Kidney epithelial cell (primary cell): Measurements from ENCODE around the gene ARL6. TPM values are rescaled to one million over a fixed set of nuclear protein-coding genes. Genes with fewer than 3 reads are reported as not detected.

Experiments used
- DNase-seq: peaks from one replicate; pipeline ENCODE4 v3.0.0-alpha.2; 2010; ENCODE audit warnings: low read depth
- H3K27me3 ChIP-seq: 2 replicates; pipeline ENCODE4 v1.6.0; 2011; ENCODE audit warnings: low read length; ENCODE audit not compliant: control insufficient read depth, insufficient read depth
- H3K36me3 ChIP-seq: 2 replicates; pipeline ENCODE4 v1.5.1; 2011; ENCODE audit warnings: low read length; ENCODE audit not compliant: control insufficient read depth, insufficient read depth
- H3K4me3 ChIP-seq: 2 replicates; pipeline ENCODE4 v1.5.1; 2011; ENCODE audit warnings: low read depth, mild to moderate bottlenecking, control low read depth, low read length
- total RNA-seq: library from RNA; depleted of rRNA; stranded (reverse); fragments of >200 nt; gene quantifications from 2 replicates; pipeline ENCODE4 v1.2.3, GENCODE V29; 2015
- TF ChIP-seq, protein P1 (sequence below): IDR thresholded peaks from 2 replicates; pipeline ENCODE4 v1.5.1; 2011; ENCODE audit warnings: mild to moderate bottlenecking, moderate library complexity, low read length, control low read depth, inconsistent platforms; ENCODE audit not compliant: insufficient read depth, poor library complexity, severe bottlenecking

ARL6 gene
- total RNA-seq, 1 donor from 2014 or later: 13.0 TPM

DNA sequence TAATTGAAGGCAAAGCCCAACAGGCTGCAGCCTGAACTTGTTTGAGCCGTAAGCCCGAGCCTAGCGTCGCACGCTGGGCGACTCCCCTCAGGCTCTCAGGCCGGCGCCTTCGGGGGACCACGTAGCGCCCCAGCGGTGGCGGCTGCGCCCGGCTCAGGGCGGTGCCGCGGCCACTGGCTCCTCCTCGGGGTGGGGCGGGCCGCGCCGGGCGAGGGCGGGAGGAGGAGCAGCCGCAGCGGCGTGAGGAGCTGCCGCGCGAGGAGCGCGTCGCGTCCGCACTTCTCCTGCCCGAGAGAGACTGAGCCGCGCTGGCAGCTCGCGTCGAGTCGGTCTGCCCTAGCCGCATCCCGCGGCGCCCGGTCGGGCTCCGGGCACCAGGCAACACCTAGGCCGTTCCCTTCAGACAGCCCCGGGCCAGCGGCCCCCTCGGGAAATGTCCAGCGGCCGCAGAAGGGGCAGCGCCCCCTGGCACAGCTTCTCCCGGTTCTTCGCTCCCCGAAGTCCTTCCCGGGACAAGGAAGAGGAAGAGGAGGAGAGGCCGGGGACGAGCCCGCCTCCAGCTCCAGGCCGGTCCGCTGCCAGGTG, 57.3 kb downstream of the ARL6 start, which contains the start of gene CRYBG3:
CRYBG3 (plus strand) TSS at position 238 of the 585 bp plus-strand sequence; CDS start at position 434, 196 bp downstream.
- H3K27me3 ChIP-seq: no peaks in the 10 kb centered on the region
- H3K4me3 ChIP-seq: peak within 1 kb of the TSS; percentile 65
- DNase-seq: peak; percentile 38
- TF ChIP-seq, protein P1, sequence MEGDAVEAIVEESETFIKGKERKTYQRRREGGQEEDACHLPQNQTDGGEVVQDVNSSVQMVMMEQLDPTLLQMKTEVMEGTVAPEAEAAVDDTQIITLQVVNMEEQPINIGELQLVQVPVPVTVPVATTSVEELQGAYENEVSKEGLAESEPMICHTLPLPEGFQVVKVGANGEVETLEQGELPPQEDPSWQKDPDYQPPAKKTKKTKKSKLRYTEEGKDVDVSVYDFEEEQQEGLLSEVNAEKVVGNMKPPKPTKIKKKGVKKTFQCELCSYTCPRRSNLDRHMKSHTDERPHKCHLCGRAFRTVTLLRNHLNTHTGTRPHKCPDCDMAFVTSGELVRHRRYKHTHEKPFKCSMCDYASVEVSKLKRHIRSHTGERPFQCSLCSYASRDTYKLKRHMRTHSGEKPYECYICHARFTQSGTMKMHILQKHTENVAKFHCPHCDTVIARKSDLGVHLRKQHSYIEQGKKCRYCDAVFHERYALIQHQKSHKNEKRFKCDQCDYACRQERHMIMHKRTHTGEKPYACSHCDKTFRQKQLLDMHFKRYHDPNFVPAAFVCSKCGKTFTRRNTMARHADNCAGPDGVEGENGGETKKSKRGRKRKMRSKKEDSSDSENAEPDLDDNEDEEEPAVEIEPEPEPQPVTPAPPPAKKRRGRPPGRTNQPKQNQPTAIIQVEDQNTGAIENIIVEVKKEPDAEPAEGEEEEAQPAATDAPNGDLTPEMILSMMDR: peak; percentile 49
- no peaks in the 10 kb centered on the region for H3K36me3 ChIP-seq

DNA sequence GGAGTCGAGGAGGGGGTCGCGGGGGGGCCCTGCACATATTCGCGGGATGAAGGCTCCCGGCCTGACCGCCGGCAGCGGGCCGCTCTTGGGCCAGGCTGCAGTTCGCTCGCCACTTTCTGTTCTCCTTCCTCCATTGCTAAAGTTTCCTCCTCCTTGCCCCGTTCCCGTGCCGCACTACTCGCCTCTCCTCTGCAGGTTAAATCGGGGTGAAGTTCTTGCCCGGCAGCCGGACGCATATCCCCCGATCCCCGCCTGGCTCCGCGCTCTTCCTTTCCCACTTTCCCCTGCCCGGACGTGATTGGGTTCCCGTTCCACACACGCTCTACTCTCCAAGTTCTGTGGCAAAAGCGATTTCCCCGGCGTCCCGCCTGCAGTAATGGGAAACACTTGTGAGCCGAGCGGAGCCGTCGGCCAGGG, 57.8 kb downstream of the ARL6 start:
- Histone ChIP-seq H3K36me3 (no peaks in the 10 kb centered on the region), H3K4me3 (peak overlapping the region; percentile 65), H3K27me3 (no peaks in the 10 kb centered on the region)
- TF ChIP-seq, protein P1: no peak
- DNase-seq: peak; percentile 19

DNA sequence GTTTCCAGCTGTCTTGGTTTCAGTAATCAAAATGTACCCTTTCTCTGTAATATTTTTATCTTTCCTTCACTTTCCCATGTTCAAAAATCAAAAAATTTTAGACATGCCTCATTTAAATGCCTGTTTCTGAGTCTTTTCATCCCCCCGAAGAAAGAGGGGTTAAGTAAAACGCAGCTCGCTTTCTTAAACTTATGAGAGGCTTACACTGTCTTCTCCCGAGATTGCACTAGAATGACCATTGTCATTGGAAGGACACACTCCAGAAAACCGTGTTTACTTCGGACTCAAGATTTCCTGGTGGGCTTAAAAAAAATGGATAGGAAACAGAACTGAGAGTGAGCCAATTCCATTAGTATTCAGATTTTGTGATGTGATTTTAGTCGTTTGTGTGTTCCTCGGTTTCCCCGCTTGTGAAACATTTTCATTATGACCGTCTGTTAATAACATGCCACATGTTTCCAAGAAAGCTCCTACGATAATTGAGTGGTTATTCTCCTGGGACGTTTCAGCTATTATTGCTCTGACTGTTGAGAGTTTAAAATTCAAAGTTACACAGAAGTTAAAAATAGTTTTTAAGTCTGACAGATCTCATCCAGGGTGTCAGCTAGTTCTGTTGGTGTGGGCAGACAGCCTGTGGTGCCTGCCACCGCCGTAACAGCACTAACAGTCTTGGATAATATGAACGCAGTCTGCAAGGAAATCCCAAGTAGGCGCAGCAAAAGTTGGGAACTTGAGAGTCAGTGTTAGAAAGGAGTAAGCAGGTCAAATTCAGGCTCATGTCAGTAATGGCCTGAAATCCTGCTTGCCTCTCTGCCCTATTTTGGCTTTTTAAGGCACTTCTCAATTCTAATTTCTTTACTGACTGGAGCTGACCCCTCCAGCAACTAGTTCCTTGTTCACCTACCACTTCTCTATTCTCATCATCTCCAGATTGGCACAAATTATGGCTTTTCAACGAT, 58.8 kb downstream of the ARL6 start:
- Histone ChIP-seq H3K36me3 (no peaks in the 10 kb centered on the region), H3K27me3 (no peaks in the 10 kb centered on the region), H3K4me3 (peak overlapping the region; percentile 65)
- TF ChIP-seq, protein P1: no peak
- DNase-seq: no peak

DNA sequence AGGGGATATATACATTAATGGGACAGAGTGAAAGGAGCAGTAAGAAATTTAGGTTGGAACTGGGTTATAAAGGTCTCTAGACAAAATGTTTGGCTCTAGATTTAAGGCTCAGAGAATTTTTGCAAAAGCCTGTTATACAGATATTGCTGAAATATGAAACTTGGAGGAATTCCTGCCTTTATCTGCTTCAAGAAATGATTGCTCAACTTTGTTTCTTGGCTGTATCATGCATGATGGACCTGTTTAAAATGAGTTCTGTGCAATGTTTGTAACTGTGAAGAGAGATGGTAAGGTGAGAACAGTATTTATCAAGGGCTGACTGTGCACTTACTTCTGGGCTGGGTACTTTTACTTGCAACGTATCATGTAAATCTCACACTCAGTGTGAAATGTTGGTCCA, 60.5 kb downstream of the ARL6 start:
- Histone ChIP-seq H3K36me3 (no peaks in the 10 kb centered on the region), H3K27me3 (no peaks in the 10 kb centered on the region), H3K4me3 (no peak overlapping the region)
- DNase-seq: no peak
- TF ChIP-seq, protein P1: no peak

DNA sequence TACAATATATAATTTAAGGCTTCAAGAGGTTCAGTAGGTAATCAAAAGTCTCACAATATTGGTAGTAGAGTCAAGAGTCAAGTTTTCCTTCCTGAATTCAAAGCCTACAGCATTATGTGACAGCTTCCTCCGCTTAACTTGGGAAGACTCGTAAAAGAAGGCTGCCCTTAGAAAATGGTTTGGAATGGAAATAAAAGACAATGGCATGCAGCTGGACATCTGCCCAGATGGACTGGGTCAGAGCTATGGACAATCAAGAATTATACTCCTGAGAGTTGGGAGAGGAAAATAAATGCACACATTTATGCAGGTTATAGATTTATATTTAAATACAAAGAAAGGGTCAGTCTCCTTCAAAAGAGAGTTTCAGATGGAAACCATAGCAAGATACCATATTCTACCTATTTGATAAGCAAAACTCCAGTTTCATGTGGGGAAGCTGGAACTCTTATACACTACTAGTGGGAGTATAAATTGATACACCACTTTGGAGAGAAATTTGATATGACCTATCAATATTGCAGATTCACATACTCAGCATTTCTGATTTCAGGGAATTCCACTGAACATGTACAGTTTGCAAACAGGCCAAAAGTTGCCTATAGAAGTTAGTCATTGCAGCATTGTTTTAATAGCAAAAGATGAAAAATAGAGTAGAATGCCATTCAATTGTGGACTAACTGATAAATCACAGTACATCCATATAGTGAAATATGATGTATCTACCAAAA, 63.3 kb downstream of the ARL6 start:
- Histone ChIP-seq H3K36me3 (no peaks in the 10 kb centered on the region), H3K27me3 (no peaks in the 10 kb centered on the region), H3K4me3 (no peak overlapping the region)
- DNase-seq: no peak
- TF ChIP-seq, protein P1: no peak
